ENCODE results near the gene OPN5. TPM values are rescaled to one million over a fixed set of nuclear protein-coding genes. Genes with fewer than 3 reads are reported as not detected.

OPN5 gene
- total and polyA plus RNA-seq, 4 donors, result 0.12 TPM; not detected in 3

GRCh38 chr6:47862731-47863130 is 80.9 kb downstream of the OPN5 start:
- H3K36me3 ChIP-seq (ENCODE audit: control insufficient read depth in 4 of 4, insufficient read depth in 4 of 4, low read length in 4 of 4), result no peaks in the 10 kb centered on the region
- H3K9ac ChIP-seq (ENCODE audit: insufficient read depth in 1 of 2, low read length in 2 of 2), result no peak overlapping the region
- 83 to 88% methylated on average over 1 of the region's 1 CpG for WGBS, 2 donors
- TF ChIP-seq CTCF (IDR thresholded peaks at IDR 0.05; ENCODE audit: control extremely low read depth, extremely low read depth), result no peak
- no peaks in the 10 kb centered on the region for H3K27me3 ChIP-seq (ENCODE audit: control insufficient read depth in 3 of 3, insufficient read depth in 3 of 3, low read length in 2 of 3)
- DNase-seq (no peak), ATAC-seq (ENCODE audit: insufficient read depth, low FRiP score) (no peak)
- no peaks in the 10 kb centered on the region for H3K9me3 ChIP-seq (ENCODE audit: control insufficient read depth in 4 of 4, insufficient read depth in 3 of 4, low read length in 3 of 4)
- no peak overlapping the region for H3K4me3 ChIP-seq
- H3K27ac ChIP-seq (ENCODE audit: low read depth in 1 of 2, low read length in 1 of 2), result no peak overlapping the region
- peaks cover 0 to 2% (median 0%) of the 10 kb centered on the region in 5 donors for H3K4me1 ChIP-seq (ENCODE audit: control insufficient read depth in 5 of 5, insufficient read depth in 5 of 5, low read length in 5 of 5)

- ATAC-seq (ENCODE audit: insufficient read depth, low FRiP score) (no peak), DNase-seq (no peak)
- no peak for TF ChIP-seq CTCF (IDR thresholded peaks at IDR 0.05; ENCODE audit: control extremely low read depth, extremely low read depth)
Observed at GRCh38 chr6:47865206-47865605, 83.4 kb downstream of the OPN5 start.

GRCh38 chr6:47875593-47875992 is 93.8 kb downstream of the OPN5 start:
- Histone ChIP-seq H3K36me3 (ENCODE audit: control insufficient read depth in 4 of 4, insufficient read depth in 4 of 4, low read length in 4 of 4) (no peaks in the 10 kb centered on the region), H3K27me3 (ENCODE audit: control insufficient read depth in 3 of 3, insufficient read depth in 3 of 3, low read length in 2 of 3) (no peaks in the 10 kb centered on the region), H3K4me3 (no peak overlapping the region), H3K27ac (ENCODE audit: low read depth in 1 of 2, low read length in 1 of 2) (no peak overlapping the region), H3K9me3 (ENCODE audit: control insufficient read depth in 4 of 4, insufficient read depth in 3 of 4, low read length in 3 of 4) (no peaks in the 10 kb centered on the region), H3K4me1 (ENCODE audit: control insufficient read depth in 5 of 5, insufficient read depth in 5 of 5, low read length in 5 of 5) (no peaks in the 10 kb centered on the region), H3K9ac (ENCODE audit: insufficient read depth in 1 of 2, low read length in 2 of 2) (no peak overlapping the region)
- 67 to 79% methylated on average over 1 of the region's 1 CpG for WGBS, 2 donors
- DNase-seq, result no peak
- ATAC-seq (ENCODE audit: insufficient read depth, low FRiP score), result no peak
- no peak for TF ChIP-seq CTCF (IDR thresholded peaks at IDR 0.05; ENCODE audit: control extremely low read depth, extremely low read depth)

More at GRCh38 chr6:47865206-47865605, 83.4 kb downstream of the OPN5 start:
- Histone ChIP-seq H3K9ac (ENCODE audit: insufficient read depth in 1 of 2, low read length in 2 of 2) (no peak overlapping the region), H3K4me1 (ENCODE audit: control insufficient read depth in 5 of 5, insufficient read depth in 5 of 5, low read length in 5 of 5) (no peaks in the 10 kb centered on the region), H3K27ac (ENCODE audit: low read depth in 1 of 2, low read length in 1 of 2) (no peak overlapping the region), H3K9me3 (ENCODE audit: control insufficient read depth in 4 of 4, insufficient read depth in 3 of 4, low read length in 3 of 4) (no peaks in the 10 kb centered on the region), H3K27me3 (ENCODE audit: control insufficient read depth in 3 of 3, insufficient read depth in 3 of 3, low read length in 2 of 3) (no peaks in the 10 kb centered on the region), H3K4me3 (no peak overlapping the region), H3K36me3 (ENCODE audit: control insufficient read depth in 4 of 4, insufficient read depth in 4 of 4, low read length in 4 of 4) (no peaks in the 10 kb centered on the region)
- 48 to 49% methylated on average over 2 of the region's 2 CpGs for WGBS, 2 donors

Small RNA genes lying within 50 kb of the gene (small RNA-seq; reads per million reads assigned to genes)
- gene RNU1-105P (ENCODE audit: low replicate concordance), result not detected

Other genes with a start within 250 kb of the OPN5 start
- under 1 TPM; 0.28 to 0.48 TPM for gene ADGRF4, start 83.5 kb upstream of the OPN5 start, total RNA-seq
- under 1 TPM; 0.10 to 0.16 TPM for gene ADGRF4, start 83.5 kb upstream of the OPN5 start, polyA plus RNA-seq